Amniotic epithelial cell (primary cell): ENCODE results near the gene BACH2.
"Not testable (repeated sequence)": the region's sequence is repeated elsewhere in the genome, so short reads cannot be mapped to it uniquely, and the experiment has no call there.

Experiments
- DNase-seq: peaks from one replicate; pipeline ENCODE4 v3.0.0-alpha.2; 2010; ENCODE audit warnings: low read depth

Gene BACH2

DNA sequence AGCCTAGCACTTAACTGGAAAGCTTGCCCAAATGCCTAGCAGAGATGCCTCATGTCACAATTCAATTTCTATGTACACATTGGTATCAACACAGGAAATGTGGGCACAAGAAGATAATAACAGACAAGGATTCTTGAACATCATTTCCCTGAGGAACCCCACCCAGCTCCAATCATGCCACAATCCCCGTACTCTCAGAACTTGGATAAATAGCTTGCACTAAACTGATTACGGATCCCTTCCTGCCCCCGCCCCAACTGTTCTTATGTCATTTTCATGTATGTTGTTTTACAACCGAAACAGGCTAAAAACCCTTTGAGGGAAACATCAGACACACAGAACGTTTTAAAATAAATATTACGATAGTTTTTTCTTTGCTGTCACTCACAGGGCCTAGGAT, 87.1 kb downstream of the BACH2 start:
- DNase-seq = no peak

DNA sequence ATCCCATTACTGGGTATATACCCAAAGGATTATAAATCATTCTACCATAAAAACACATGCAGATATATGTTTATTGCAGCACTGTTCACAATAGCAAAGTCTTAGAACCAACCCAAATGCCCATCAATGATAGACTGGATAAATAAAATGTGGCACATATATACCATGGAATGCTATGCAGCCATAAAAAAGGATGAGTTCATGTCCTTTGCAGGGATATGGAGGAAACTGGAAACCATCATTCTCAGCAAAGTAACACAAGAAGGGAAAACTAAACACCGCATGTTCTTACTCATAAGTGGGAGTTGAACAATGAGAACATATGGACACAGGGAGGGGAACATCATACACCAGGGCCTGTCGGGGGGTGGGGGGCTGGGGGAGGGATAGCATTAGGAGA, 88.0 kb downstream of the BACH2 start:
- not testable (repeated sequence) for DNase-seq

DNA sequence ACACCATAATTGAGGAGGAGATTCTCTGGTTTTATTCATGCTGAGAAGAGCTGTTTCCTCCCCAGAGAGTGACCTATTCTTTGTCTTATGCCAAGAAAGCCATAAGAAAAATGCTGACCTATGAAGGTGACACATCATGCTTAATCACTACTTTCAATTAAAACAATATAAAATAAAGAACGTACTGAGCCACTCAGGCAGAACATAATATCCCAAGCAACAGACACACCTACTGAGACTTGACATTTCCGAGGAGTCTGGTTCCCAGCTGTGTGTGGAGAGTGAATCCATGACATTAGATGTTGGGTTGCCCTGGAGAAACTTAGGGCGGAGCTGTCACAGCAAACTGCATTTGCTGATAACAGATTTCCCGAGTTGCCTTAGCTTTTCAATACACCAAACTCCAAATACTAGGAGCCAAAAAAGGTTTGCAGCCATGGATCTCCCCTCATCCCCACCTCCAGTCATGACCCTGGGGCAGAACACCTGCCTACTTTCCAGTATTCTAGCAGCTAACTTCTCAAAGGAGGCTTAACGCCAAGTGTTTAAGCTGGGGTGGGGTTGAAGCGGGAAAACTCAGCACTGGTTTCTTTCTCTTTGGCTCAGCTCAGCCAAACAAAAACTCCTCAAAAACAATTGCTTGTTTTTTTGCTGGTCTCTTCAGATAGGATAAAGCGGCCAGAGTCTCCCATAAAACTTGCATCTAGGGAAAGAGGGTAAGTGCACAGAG, 92.2 kb downstream of the BACH2 start:
- DNase-seq = no peak

DNA sequence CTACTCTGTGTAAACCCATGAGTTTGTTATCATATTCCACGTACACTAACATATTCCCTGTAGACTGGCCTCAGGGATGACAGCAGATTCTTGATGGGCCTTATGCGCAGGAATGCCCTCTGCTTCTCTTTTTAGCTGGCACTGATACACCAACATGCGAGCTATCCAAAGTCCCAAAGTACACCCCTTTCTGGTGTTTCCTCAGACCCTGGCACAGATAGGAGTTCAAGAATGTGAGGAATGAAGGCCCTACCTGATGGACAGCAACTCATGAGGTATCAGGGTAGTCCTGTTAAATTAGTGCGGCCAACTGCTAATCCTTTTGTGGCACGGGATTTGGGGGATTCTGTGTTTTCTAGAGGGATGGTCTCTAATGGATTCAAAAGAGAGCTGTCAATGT, 93.0 kb downstream of the BACH2 start:
- DNase-seq = no peak

DNA sequence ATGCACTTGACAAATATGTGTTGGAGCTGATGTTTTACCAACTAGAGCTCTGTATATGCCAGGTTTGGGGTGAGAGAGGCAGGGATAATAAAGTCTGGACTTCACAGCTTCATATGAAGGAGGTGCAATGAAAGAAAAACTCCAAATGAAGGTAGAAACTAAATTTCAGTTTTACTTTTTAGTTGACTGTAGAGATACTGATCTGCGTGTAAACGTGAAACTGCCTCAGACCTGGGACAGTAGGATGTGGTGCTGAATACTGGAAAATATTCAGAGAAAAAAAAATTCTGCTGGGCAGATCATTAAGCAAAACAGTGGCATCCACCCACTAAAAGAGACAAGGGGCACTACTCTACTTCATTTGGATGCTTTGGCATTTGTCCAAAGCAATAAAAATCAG, 94.5 kb downstream of the BACH2 start:
- no peak for DNase-seq

DNA sequence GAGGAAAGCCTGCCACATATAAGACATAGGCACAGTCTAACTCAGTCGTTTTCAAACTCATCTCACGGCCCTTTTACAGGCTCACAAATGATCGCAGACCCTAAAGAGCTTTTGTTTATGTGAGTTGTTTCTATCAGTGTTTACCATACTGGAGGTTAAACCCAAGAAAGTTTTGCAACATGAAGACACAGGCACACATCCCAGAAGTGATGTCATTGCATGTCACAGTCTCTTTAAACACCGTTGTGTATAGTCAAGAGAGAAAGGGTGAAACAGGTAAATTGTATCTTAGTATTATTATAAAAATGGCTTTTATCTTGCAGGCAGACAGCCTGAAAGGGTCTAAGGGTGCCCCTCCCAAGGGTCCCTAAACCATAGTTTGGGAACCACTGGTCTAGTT, 96.7 kb downstream of the BACH2 start:
- DNase-seq = no peak

DNA sequence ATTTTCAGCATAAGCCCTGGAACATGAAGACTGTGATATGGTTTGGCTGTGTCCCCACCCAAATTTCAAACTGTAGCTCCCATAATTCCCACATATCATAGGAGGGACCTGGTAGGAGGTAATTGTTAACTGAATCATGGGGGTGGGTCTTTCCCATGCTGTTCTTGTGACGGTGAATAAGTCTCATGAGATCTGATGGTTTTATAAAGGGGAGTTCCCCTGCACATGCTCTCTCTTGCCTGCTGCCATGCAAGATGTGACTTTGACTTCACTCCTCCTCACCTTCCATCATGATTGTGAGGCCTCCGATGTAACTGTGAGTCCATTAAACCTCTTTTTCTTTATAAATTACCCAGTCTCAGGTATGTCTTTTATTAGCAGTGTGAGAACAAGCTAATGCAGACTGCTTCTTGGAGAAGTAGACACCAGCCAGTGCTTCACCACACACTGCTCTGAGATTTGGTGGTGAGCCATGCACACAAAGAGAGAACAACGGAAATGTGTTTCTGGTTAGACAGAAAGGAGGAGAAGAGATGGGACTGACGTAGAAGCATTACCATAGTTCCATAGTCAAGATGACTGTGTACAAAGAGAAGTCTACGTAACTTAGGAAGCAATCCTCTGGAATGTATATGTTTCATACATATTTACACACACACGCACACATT, 97.8 kb downstream of the BACH2 start:
- no peak for DNase-seq

DNA sequence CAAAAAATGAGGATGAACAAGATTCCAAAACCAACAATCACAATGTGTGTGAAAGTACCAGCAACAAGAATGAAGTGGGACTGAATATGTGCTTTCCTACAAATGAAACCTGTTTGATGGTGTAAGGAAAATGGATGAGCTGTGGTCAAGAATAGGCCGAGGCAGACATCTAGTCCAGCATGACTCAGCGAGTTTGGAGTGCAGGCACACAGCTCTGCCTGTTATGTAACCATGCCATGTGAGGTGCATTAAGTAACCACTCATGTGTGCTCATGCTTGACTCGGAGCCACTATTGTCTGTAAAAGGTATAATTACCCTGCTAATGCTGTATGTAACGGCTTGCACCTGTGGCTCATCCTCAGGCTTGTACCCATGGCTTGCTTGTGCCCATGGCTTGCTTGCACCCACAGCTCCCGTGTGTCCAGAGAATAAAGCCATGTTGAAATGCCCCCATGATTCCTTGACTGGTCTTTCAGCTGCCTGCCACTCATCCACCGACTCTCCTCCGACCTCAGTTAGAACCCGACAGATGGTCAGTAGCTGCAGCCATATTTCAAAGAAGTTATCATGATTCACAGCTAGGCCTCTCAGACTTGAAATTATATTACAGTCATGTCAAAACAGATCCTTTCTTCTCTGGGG, 98.7 kb downstream of the BACH2 start:
- DNase-seq = peak; percentile 93

DNA sequence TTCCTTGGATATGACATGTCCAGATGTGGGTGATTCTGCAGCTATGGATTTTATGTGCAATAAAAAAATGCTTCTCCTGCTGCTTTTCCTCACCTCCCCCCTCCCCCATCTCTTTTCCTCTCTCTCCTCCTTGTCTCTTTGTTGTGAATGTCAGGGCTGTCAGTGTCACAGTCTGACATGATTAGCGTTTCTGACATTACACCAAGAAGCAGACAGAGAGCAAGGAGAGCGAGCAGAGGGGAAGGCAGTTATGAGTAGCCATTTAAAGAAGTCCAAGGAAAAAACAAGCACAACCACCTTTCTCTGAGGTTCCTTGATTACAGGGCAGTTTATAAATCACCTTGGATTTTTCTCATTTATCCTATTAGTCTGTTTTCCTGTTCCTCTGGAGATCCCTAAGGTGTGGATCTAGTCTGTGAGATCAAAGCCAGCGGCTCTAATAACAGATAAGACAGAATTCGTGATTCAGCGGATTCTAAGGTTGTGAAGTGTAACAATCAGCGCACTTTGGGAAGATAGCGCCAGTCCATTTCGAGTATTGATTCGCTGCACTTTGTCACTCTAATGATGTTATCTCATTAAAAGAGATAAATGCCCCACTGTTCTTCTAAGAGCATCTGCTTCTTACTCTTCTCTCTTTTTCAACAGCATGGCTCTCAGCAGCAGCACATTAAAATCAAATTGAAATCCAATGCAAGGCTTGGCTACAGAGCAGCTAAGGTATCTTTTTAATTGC, 101.4 kb downstream of the BACH2 start:
- no peak for DNase-seq

DNA sequence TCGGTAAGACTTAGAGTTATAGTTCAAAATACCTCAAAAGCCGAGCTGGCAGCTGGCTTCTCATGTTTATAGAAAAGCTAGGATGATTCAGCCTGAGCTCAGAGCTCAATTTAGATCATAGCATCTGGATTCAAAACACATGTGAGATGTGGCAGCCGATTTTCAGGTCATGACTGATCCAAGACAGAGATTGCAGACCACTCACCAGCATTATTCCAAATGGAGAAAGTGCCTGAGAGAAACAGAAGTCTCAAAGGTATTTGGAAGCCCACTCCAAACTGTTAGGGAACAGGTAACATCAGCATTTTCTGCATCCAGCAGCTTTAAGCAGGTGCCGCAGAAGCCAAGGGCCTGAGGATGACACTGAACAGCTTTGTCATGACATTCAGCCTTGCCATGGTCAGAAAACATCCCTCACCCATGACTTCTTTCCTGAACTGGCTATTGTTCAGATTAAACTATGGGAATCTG, 102.2 kb downstream of the BACH2 start:
- DNase-seq = peak; percentile 85

DNA sequence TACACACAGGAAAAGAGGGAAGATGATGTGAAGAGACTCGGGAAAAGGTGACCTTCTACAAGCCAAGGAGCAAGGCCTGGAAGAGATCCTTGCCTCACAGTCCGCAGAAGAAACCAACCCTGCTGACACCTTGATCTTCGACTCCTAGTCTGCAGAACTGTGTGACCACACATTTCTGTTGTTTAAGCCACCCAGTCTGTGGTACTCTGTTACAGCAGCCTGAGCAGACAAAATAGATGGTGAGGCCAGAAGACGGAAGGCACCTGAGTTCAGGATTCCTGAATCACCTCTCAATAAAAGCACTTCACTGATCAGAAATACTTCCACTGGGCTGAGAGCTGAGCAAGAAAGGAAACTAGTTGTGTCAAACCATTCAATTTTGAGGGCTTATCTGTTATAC, 103.3 kb downstream of the BACH2 start:
- no peak for DNase-seq

DNA sequence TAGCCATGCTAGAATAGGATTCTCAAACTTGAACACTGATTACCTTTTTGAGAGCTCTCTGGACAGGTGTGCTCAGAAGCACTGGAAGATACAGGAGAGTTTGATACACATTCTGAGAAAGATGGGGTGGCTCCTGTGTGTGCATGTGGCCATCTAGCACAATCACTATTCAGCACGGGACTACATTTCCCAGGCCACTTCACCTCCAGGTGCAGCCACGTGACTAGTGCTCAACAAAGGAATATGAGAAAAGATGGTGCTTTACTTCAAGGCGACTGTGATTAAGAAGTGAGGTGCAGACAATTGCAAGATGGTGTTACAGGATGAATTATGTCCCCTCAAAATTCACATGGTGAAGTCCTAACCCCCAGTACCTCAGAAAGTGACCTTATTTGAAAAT, 103.8 kb downstream of the BACH2 start:
- DNase-seq = no peak

DNA sequence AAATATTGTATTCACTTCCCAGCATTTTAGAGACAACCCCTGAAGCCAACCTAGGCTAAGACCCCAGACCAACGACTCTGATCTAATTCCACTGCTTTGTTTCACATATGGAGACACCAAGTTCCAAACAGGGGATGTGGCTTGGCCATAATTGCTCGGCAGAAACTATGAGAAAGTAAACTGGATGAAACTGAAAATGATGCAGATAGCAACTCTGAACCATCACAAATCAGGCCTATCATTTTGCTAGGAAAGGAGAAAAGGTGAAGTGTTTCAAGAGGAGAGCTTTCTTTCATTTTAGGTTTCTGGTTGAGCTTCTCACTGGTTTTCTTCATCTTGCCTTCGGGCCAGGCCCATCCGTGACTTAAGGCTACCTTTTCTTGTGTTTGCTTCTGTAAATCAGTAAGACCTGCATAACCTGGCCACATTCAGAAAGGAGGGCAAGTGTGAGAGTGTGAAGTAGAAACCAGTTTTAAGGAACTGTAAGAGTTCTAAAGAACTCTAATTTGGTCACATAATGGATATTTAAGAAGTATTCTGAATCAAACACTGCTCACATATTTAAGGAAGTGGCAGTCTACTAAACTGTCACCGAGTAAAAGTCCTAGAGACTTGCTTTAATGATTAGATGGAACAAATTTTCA, 105.8 kb downstream of the BACH2 start:
- DNase-seq = no peak

DNA sequence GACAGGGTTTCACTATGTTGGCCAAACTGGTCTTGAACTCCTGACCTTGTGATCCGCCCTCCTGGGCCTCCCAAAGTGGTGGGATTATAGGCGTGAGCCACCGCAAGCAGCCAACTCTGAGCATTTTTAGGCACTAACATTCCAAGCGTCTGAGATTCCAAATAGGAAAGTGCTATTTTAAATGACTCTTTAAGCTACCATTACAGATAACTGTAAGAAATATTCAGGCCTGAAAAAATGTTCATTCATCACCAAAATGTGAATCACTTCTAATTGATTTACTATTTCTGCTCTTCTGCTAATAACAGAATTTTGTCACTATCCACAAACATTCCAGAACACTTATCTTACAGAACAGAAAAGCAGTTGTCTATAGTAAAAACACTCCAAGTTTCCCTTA, 106.5 kb downstream of the BACH2 start:
- peak; percentile 36 for DNase-seq

DNA sequence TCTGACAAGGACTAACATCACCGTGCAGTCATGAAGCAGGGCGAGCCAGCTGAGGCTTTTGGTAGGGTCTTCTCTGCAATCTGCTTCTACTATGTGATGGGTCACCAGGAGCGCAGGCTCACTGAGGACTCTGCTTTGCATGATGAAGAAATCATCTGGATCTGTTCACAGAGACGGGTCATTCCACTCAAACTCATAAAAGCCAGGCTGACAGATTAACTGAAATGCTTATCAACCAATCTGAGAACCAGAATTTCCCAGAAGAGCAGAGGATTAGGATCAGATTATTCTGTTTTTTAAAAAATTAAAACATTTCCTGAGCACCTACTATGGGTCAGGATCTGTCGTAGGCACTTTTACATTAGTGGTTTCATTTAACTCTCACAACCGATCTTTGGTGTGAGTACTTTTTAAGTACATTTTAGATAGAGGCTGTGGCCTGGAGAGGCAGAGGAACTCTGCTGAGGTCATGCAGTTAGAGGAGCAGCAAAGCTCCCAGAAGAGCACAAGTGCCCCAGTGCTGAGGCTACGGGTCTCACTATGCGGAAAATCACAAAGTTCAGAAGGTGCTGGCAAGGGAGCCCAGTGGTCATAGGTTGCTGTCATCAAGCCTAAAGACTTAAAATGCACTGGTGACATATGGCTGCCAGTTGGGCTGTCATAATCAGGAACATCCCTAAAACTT, 109.1 kb downstream of the BACH2 start:
- peak; percentile 43 for DNase-seq

DNA sequence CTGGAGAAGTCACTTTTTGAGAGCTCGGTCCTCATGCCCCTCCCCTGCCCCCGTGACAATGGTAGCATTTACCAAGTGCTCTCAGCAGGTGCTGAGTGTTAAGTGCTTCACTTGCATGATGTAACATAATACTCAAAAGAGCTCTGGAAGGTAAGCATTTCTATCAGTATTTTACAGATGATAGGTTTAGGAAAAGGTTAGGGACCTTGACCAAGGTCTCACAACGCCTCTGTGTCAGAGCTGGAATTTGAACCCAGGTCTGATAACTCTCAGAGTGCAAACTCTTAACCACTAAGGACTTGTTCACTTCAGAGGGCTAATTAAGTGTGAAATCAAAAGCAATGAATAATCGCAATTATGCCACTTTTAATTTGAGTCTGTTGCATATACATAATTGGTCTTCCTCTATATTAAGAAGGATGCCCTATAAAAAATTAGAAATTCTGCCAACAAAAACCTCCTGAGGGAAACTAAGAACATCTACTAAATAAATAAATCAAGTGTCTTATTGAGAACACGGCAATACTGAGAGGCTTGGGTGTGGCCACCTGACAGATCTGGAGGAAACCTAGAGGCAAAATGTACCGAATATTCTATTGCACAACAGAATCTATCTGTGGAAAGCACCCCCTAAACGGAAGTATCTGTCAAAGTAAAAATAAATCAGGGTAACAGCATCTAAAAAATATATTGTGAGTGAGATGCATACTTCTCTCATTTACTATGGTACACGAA, 109.8 kb downstream of the BACH2 start:
- DNase-seq = no peak

DNA sequence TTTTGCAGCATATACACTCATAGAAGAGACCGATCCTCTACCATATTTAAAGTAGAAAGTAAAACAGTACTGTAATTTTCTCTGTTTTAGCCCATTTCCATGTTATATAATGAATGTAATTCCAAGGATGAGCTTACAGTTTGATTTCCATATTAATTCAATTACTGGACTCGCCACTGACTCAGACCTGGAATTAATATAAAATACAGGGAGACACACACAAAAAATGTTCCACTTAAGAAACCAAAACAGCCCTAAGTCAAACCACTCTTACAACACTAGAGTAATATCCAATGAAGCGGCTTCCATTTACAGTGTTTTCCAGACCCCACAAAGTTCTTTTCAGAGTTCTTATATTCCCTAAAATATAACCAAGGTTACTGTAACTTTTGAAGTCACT, 110.6 kb downstream of the BACH2 start:
- no peak for DNase-seq

DNA sequence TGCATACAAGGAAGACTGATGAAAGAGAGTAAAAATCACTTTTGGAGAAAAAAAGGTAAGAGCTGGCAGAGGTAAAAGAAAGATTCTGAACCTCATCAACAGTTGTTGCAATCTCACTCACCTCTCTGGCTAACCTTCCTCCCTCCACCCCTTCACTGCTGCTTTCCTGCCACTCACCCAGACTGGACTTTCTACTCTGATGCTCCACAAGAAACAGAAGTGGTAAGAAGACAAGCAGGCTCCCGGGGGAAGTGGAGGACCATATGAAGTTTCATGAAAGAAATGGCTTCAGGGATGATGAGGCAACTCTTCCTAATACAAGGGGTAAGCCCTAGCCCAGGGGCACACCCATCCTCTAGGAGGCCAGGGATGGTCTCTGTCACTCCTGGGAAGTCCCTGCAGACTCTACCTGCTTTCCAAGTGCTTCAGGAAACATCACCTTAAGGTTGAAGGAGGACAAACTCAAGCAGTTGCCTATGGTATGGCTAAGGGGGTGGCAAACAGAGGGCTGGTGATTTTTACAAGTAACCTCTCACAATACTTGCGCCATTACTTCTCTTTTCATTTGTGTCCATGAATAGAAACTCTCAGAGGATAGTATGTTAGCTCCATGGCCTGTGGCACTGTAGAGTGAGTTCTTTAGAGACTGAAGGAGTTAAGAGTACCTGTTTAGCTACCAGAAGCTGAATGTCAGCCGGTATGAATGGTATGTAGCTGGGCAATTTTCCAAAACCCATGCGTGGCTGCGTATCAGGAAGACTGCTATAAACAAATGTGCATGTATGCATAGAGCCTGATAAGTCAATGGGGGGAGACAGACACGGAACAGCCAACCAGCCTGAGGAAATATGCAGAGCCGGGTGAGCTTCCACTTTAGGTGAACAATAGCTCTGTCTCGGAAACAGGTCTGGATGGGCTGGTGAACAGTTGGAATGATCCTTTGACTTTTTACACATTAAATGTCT, 112.0 kb downstream of the BACH2 start:
- DNase-seq = peak; percentile 83

DNA sequence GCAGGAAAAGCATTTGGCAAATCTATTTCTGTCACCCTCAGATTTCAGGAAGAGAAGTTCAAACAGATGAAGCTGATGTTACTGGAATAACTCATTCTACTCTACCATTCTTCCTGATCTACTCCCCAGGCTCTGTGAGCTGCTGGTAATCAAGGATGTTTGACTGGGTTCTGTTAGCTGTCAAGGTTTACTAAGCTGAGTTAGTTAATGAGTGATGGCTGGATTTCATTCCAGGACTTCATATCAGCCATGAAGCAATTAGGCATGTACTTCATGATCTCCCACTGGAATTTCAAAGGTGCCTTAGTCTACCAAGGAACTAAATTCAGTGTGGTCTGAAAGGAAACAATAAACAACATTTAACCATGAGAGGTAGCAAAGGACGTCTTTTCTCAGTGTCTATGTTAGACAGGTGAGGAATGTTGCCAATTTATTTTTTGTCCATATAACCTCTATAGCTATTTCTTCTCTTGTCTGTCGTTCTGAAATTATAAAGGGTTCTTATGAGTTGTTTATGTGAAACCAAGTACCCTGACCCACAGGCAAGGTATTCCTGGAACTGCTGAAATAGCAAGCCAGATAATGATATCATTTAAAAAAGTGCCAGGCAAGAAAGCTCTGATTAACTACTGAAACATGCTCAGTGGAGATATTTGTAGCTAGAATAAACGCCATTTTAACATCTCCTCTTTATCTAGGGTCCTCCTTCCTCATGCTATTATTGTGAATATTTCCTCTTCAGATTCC, 112.9 kb downstream of the BACH2 start:
- DNase-seq = peak; percentile 88
